Stromal cell of bone marrow (primary cell): ENCODE results near the gene ADSS1.

Source experiments
- DNase-seq: peaks from one replicate; pipeline ENCODE4 v3.0.0-alpha.2; 2012; ENCODE audit warnings: low read depth

Gene ADSS1

DNA sequence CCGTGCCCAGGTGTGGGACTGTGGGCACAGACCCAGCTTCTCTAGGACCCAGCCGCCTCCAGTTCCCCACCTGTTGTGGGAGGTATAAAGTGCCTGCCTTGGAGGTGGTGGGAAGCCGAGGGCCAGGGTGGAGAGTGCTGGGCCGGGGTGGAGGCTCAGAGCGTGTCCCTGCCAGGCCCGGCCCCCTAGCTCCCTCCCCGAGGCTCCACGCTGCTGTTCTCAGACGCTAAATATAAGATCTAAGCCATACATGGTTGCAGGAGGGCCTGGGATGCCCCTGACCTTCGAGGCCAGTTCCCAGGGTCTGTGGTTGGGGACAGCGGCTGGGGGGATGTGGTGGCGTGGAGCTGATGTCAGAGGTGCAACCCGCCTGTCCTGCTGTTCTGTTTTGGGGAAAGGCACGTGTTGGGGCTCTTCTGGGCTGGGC is 23.8 kb upstream of the ADSS1 start:
- DNase-seq, result no peak

DNA sequence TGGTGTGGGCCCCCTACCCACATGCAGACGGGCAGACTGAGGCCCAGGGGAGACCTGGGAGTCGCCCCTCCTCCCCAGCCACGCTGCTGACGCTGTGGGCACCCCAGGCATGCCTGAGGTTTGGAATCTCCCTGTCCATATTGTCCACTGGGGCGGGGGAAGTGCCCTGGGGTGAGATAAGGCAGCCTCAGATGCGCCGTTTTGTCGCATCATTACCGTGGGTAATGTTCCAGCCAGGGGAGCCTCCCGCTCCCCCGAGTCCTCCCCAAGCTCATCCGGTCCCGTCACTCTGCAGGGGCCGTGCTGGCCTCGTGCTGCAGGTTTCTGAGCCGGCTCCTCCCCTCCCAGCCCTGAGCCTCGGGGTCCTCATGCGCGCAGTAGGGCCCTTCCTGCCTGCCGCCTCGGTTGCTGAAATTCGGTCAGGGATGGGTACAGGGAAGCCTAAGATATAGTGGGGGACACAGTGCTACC is 23.2 kb upstream of the ADSS1 start:
- no peak for DNase-seq

DNA sequence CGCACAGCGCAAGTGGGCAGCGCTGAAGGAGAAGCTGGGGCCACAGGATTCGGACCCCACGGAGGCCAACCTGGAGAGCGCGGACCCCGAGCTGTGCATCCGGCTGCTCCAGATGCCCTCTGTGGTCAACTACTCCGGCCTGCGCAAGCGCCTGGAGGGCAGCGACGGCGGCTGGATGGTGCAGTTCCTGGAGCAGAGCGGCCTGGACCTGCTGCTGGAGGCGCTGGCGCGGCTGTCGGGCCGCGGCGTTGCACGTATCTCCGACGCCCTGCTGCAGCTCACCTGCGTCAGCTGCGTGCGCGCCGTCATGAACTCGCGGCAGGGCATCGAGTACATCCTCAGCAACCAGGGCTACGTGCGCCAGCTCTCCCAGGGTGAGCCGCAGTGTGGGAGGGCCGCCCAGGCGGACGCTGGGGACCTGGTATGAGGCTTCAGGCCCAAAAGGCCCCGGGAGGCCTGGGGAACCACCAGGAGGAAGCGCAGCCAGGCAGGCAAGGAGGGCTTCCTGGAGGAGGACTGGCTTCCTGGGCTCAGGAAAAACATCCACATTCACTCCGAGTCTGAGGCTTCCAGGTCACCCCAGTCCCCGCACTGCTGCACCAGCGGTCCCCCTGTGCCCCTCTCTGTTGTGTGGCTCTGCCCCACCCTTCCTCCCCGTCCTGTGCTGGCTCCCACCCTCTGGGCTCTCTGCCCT is 22.5 kb upstream of the ADSS1 start:
- no peak for DNase-seq

DNA sequence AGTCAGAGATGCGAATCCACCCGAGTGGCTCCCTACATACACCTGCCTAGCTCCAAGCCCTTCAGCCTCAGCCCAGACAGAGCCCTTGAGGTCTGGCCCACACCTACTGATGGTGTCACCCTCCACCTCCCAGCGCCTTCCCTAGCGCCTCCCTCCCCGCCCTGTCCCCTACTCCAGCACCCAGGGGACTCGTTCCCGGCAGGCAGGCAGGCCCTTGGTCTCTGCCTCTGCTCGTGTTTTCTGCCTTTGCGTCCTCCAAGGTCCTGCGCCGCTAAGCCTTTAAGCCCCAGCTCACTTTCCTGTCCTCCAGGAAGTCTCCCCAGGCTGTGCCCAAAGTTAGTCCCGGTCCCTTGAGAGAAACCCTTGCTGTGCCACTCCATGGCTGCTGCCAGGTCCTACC is 21.9 kb upstream of the ADSS1 start:
- no peak for DNase-seq

DNA sequence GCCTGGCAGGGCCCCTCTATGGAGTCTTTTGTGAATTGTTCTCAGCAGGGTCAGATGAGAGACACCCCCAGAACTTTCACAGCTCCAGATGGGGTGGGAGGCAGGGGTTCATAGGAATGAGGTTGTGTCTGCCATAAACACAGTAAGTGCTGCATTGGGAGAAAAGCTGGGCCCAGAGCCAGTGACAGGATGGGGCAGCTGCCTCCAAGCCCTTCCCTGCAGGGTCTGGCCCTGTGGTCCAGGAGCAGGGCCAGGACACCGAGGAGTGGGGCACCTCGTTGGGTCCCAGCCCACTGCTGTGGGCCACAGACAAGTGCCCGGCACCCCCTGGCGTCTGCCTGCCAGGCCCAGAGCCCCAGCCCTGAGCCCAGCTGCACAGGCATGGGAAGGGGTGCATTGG is 21.4 kb upstream of the ADSS1 start:
- no peak for DNase-seq

DNA sequence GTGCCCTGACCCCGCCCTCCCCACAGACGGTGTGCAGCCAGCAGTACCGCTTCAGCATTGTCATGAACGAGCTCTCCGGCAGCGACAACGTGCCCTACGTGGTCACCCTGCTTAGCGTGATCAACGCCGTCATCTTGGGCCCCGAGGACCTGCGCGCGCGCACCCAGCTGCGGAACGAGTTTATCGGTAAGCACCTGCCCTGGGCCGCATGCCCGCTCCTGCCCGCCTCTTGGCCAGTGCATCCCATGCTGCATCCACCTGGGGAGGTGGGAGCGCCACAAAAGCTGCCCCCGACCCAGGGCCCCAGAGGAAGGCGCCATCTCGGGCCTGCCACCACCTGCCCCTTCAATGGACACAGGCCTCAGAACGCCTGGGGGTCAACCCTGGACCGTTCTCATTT is 20.8 kb upstream of the ADSS1 start:
- DNase-seq, result no peak

DNA sequence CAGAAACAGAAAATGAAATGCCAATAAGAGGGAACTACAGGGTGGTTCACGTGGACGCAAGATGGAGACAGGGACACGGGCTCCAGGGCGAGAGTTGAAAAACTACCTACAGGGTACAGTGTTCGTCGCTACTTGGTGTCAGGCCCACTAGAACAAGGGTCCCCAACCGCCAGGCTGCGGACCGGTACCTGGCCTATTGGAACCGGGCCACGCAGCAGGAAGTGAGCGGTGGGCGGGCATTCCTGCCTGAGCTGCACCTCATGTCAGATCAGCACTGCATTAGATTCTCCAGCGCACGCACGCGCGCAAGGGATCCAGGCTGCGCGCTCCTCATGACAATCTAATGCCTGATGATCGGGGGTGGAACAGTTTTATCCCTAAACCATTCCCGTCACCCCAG is 19.8 kb upstream of the ADSS1 start:
- DNase-seq, result no peak

DNA sequence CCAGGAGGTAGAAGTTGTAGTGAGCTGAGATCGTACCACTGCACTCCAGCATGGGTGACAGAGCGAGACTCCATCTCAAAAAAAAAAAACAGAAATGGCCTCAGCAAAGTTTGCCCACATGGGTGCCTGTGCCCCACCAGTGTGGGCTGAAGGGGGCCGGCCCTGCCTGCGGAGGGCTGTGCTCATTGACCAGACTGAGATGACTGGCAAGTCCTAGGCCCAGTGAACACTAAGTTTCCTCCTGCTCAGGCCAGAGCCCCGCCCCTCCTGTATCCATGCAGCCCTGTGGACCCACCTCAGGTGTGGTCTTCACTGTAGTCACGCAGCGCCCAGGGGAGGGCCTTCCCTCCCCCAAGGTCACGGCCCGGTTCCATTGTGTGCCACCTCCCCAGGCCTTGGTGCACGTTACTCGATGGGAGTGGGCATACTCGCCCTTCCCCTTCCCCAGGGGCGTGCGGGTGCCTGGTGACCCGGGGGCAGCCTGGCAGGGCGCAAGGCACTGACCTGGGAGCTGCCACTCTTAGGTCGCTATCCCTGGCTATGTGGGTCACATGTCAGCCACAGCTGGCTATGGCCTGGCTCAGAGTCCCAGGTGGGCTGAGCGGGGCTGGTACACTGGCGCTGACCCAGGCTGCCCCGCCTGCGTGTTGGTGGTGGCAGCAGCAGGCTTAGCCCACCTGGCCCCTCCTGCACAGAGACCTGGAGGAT is 18.5 kb upstream of the ADSS1 start:
- no peak for DNase-seq

DNA sequence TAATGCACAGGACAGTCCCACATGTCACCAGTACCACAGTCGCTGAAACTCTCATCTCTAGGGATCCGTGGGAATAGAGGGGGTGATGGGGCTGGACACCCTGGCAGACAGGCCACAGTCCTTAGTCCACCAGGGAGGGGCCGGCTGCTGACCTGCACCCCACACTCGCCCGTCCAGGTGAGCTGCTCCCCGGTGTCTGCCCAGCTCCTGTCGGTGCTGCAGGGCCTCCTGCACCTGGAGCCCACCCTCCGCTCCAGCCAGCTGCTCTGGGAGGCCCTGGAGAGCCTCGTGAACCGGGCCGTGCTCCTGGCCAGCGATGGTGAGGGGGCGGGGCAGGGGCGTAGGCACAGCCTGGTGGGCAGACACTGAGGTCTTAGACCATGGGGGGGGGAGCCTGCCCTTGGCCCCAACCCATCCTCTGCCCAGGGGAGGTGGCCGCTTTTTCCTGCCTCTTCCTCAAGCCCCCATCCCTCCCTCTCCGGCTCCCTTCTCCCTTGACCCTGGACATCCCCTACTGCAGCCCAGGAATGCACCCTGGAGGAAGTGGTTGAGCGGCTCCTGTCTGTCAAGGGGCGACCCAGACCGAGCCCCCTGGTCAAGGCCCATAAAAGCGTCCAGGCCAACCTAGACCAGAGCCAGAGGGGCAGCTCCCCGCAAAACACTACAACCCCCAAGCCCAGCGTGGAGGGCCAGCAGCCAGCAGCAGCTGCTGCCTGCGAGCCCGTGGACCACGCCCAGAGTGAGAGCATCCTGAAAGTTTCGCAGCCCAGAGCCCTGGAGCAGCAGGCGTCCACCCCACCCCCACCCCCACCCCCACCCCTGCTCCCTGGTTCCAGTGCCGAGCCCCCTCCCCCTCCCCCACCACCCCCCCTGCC is 17.1 kb upstream of the ADSS1 start:
- DNase-seq, result no peak

DNA sequence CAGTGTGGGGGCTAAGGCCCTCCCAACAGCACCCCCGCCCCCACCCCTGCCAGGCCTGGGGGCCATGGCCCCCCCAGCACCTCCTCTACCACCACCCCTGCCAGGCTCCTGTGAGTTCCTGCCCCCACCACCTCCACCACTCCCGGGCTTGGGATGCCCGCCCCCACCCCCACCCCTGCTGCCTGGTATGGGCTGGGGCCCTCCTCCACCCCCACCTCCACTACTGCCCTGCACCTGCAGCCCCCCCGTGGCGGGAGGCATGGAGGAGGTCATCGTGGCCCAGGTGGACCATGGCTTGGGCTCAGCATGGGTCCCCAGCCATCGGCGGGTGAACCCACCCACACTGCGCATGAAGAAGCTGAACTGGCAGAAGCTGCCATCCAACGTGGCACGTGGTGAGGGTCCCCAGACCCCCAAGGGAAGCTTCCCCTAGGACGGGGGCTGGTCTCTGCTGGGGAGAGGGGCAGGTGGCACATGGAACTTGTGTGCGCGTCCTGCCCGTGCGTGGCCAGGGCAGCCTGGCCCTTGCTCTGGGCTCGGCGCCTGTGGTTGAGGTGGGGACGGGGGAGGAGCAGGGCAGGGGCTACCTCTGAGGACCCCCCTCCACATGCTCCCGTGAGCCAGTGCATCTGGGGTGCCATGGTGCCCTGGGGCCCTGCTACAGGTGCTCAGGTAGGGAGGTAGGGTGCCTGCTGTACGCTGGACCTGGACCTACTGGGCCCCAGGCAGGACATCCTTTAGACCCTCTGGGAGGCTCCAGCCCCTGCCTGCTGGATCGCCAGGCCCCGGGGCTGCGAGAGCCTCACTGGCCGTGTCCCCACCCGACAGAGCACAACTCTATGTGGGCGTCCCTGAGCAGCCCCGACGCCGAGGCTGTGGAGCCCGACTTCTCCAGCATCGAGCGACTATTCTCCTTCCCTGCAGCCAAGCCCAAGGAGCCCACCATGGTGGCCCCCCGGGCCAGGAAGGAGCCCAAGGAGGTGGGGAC is 16.1 kb upstream of the ADSS1 start:
- DNase-seq, result no peak

DNA sequence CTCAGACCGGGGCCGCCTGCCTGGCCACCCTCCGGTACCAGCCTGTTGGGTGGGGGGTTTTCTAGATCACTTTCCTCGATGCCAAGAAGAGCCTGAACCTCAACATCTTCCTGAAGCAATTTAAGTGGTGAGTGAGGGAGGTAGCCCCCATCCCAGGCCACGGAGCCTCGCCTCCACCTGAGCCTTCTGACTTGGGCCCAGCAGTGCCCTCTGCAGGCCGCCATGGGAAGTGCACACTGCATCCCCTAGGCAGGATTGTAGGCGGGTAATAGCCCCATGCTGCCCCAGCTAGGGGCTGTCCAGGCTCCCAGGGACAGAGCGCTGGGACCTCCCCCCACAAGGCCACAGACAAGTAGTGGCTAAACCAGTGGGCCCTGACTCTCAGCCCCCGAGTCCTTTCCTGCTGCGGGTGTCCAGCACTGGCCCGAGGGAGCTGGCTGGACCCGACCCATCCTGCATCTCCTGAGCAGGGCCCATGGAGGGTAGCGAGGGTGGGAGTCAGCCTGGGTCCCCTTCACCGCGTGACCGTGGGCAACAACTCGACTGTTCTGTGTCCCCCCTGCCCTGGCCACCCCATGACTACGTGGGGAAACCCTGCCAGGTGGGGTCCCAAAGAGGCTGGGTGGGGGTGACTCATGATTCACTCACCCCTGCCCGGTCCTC is 15.3 kb upstream of the ADSS1 start:
- DNase-seq, result no peak

DNA sequence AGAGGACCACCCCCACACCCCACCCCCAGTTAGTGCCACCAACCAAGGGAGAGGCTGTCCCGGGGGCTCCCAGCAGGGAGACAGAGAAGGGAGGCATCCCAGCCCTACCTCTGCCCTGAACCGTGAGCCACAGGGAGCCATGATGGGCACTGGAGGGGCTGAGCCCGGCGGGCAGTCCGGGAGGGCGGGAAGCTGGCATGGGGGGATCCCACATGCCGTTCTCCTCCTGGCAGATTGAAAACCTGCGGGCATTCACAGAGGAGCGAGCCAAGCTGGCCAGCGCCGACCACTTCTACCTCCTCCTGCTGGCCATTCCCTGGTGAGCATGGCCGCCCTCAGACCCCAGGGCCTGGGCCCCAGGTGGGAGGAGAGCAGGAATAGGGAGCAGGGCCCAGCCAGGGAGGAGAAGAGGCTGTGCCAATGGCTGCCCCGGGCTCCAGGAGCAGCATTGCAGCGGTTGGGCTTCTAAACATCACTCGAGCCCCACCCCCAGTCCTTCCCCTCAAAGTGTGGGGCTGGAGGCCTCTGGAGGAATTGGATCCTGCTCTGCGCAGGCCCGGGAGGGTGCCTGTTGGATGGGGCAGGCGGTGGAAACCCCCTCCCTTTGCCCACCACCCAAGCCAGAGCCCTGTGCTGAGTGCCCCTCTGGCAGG is 14.5 kb upstream of the ADSS1 start:
- no peak for DNase-seq

DNA sequence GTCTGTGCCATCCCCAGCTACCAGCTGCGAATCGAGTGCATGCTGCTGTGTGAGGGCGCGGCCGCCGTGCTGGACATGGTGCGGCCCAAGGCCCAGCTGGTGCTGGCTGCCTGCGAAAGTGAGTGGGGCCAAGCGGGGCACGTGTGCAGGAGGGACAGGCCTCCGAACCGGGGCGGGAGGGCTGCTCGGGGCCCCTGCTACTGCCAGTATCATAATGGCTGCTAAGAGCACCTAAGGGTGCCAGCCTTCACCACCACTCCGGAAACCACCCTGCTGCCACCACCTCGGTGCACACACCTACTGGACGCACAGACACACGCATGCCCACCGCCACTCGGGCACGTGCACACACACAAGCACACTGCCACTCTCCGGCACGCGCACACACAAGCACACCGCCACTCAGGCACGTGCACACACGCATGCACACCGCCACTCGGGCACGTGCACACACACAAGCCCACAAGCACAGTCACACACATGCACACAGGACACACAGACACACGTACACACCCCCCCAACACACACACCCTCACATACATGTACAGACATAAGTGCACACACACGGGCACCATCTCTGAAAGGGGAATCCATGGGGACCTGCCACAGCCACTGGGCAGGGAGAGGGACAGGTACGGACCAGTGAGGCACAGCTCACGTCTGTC is 13.8 kb upstream of the ADSS1 start:
- DNase-seq, result no peak

DNA sequence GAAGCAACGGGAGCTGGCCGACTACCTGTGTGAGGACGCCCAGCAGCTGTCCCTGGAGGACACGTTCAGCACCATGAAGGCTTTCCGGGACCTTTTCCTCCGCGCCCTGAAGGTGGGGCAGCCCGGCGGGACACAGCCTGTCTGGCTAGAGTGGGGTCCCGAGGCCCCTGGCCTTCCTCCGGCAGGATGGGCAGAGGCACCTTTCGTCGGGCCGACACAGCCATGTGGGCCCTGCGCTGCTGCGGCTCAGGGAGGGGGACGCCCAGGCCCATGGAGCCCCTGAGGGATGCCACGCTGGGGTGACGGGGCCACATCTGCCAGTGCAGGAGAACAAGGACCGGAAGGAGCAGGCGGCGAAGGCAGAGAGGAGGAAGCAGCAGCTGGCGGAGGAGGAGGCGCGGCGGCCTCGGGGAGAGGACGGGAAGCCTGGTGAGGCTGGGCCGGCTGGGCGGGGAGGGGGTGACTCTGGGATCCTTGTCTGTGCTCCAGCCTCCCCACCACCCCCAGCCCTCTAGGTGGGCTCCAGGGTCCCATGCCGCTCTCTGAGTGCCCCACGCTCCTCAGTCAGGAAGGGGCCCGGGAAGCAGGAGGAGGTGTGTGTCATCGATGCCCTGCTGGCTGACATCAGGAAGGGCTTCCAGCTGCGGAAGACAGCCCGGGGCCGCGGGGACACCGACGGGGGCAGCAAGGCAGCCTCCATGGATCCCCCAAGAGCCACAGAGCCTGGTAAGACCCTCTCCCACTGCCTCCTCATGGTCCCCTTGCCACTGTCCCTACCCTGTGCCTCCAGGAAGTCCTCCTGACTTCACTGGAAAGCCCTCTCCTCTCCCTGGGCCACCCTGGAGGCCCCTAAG is 10.9 kb upstream of the ADSS1 start:
- DNase-seq, result no peak

DNA sequence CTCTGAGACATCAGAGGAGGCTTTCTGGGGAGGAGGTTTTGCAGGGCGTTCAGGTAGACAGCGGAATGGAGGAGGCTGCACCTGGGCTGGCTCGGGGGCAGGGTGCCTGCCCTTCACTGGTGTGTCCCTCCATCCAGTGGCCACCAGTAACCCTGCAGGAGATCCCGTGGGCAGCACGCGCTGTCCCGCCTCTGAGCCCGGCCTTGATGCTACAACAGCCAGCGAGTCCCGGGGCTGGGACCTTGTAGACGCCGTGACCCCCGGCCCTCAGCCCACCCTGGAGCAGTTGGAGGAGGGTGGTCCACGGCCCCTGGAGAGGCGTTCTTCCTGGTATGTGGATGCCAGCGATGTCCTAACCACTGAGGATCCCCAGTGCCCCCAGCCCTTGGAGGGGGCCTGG is 10.0 kb upstream of the ADSS1 start:
- no peak for DNase-seq

DNA sequence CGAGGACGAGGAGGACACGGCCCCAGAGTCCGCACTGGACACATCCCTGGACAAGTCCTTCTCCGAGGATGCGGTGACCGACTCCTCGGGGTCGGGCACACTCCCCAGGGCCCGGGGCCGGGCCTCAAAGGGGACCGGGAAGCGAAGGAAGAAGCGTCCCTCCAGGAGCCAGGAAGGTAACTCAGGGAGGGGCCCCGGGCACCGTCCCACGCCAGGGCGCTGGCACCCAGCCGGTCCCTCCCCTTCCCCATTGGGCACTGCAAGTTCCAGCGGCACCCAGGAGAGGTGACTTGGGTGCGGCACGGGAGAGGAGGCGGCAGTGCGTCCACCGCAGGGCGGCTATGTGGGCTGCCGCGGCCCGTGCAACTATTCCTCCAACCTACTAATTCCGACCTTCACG is 9.3 kb upstream of the ADSS1 start:
- DNase-seq, result no peak

DNA sequence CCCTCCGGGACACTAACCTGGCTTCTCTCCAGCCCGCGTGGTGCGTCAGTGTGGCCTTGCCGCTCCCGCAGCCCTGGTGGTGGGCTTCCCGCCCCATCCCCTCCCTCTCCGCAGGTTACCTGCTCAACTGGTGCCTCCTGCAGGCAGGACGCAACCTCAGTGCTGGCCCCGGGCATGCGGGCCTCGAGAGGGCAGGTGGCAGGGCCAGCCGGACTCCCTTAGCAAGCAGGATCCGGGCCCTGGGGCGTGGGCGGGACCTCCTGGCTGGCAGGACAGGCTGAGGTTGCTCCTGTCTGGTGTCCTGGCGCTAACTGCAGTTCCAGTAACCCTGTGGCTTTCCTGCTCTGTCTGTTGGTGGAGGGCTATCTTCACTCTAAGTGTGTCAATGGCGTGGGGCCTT is 8.6 kb upstream of the ADSS1 start:
- no peak for DNase-seq

DNA sequence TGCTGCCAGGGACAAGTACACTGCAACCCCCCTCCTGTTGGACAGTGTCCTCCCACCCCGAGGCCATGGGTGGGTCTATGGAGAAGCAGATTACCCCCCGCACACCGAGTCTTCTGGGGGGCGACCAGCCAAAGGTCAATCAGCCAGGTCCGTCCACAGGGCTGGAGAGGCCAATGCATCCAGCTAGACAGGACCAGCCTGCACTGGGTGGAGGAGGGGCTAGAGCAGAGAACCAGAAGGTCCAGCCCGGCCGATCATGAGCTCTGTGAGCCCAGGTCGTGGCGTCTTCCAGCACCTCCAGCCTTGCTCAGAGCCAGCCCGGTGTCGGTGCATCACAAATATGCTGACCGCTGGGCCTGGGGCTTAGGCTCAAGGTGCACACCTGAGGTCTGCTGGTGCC is 8.2 kb upstream of the ADSS1 start:
- no peak for DNase-seq

DNA sequence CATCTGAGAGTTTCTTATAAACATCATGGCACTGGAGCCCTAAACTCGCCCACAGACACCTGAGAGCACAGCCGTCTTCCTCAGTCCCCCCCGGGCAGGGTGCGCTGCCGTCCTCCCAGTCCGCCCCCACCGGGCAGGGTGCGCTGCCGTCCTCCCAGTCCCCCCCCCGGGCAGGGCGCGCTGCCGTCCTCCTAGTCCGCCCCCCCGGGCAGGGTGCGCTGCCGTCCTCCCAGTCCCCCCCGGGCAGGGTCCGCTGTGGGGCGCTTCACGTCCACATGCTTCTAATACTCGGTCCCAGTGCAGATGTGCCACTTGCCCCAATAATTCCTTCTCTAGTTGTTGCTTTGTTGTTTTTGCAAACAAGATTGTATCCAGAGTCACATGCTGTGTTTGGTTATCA is 6.9 kb upstream of the ADSS1 start:
- no peak for DNase-seq
